Uterus (tissue), 4 donors: Measurements from ENCODE around the gene S100A16. TPM values are rescaled to one million over a fixed set of nuclear protein-coding genes. Genes with fewer than 3 reads are reported as not detected.

Experiments used
- DNase-seq, 2 donors: peaks; one replicate each; pipeline ENCODE4 v3.0.0-alpha.2; 2019 to 2020
- H3K27ac ChIP-seq, 2 donors: fragments of 200-600 bp; sonication (generic); 1 replicate in 1 of 2; 2 replicates in 1 of 2; pipeline ENCODE4 v1.5.1; 2016 to 2018
- H3K27me3 ChIP-seq, 2 donors: fragments of 200-600 bp; sonication (generic); one replicate each; pipeline ENCODE4 v1.5.1; 2018 to 2019; ENCODE audit warnings: control low read depth in 1 of 2
- H3K36me3 ChIP-seq, 2 donors: fragments of 200-600 bp; sonication (generic); one replicate each; pipeline ENCODE4 v1.5.1; 2019; ENCODE audit warnings: control low read depth in 1 of 2
- H3K4me1 ChIP-seq, 2 donors: fragments of 200-600 bp; sonication (generic); one replicate each; pipeline ENCODE4 v1.5.1; 2018 to 2019; ENCODE audit warnings: control low read depth in 1 of 2
- H3K4me3 ChIP-seq, 2 donors: fragments of 200-600 bp; sonication (generic); 1 replicate in 1 of 2; 2 replicates in 1 of 2; pipeline ENCODE4 v1.5.1; 2018 to 2019; ENCODE audit warnings: mild to moderate bottlenecking in 1 of 2
- H3K9me3 ChIP-seq, 2 donors: fragments of 200-600 bp; sonication (generic); one replicate each; pipeline ENCODE4 v1.5.1; 2019; ENCODE audit warnings: control low read depth in 1 of 2
- CTCF ChIP-seq, 4 experiments: fragments of 200-600 bp in 2 of 4; fragments of 450-650 bp in 2 of 4; sonication (generic) in 2 of 4; IDR thresholded peaks; one replicate each; pipeline ENCODE4 v1.5.1; 2016 to 2019; ENCODE audit warnings: antibody characterized with exemption in 4 of 4, mild to moderate bottlenecking in 2 of 4, moderate library complexity in 1 of 4
- POLR2A ChIP-seq, 2 donors: fragments of 450-650 bp; IDR thresholded peaks; one replicate each; pipeline ENCODE4 v1.6.1; 2016; ENCODE audit warnings: antibody characterized with exemption in 2 of 2, mild to moderate bottlenecking in 1 of 2, moderate library complexity in 1 of 2
- intact Hi-C: fragments of 100-400 bp; cut with DNase I; formaldehyde crosslinking; loops from one replicate; pipeline ENCODE4 v1.15.1; 2023; ENCODE audit warnings: low total_unique reads
- total RNA-seq, 4 donors: library from RNA; depleted of rRNA in 3 of 4; stranded (reverse); fragments of >200 nt in 3 of 4; gene quantifications; one replicate each; pipeline versions ENCODE4 v1.1.0 to v1.2.4, GENCODE V29; 2014 to 2023
- donor health status: DM: yes; HTN: yes; CAD: no.

Gene S100A16
- total RNA-seq, 4 donors from 2014 or later: 57.4 to 122 (median 72.1) TPM

- no peak for DNase-seq
- H3K27ac ChIP-seq: peak overlapping the region; percentile 90 to 94
- intact Hi-C loops: no loop called here
- TF ChIP-seq CTCF (IDR thresholded peaks at IDR 0.05) (no peak), POLR2A (IDR thresholded peaks at IDR 0.05) (no peak)
- H3K4me3 ChIP-seq: peak overlapping the region; percentile 24 to 28
- H3K4me1 ChIP-seq: peaks cover 8 to 12% of the 10 kb centered on the region in 2 donors
- H3K36me3 ChIP-seq: no peaks in the 10 kb centered on the region
- no peaks in the 10 kb centered on the region for H3K9me3 ChIP-seq
- H3K27me3 ChIP-seq: no peaks in the 10 kb centered on the region
These were observed 4.8 kb downstream of the S100A16 start for GRCh38 chr1:153608089-153608682.

- H3K4me3 ChIP-seq: no peak overlapping the region
- no peak for DNase-seq
- no peaks in the 10 kb centered on the region for H3K36me3 ChIP-seq
- intact Hi-C loops: no loop called here
- H3K9me3 ChIP-seq: no peaks in the 10 kb centered on the region
- peaks cover 8 to 12% of the 10 kb centered on the region in 2 donors for H3K4me1 ChIP-seq
- no peak for TF ChIP-seq CTCF (IDR thresholded peaks at IDR 0.05)
- TF ChIP-seq POLR2A (IDR thresholded peaks at IDR 0.05): no peak
- peak overlapping the region; percentile 90 to 94 for H3K27ac ChIP-seq
- no peaks in the 10 kb centered on the region for H3K27me3 ChIP-seq
These were observed 5.6 kb downstream of the S100A16 start for GRCh38 chr1:153607381-153607780.

- H3K27me3 ChIP-seq: no peaks in the 10 kb centered on the region
- H3K9me3 ChIP-seq: no peaks in the 10 kb centered on the region
- H3K4me1 ChIP-seq: peaks cover 8 to 12% of the 10 kb centered on the region in 2 donors
- TF ChIP-seq POLR2A (IDR thresholded peaks at IDR 0.05) (no peak), CTCF (IDR thresholded peaks at IDR 0.05) (no peak)
- H3K4me3 ChIP-seq: no peak overlapping the region
- no peak for DNase-seq
- H3K27ac ChIP-seq: no peak overlapping the region
- no peaks in the 10 kb centered on the region for H3K36me3 ChIP-seq
- intact Hi-C loops: no loop called here
These were observed 6.7 kb downstream of the S100A16 start for GRCh38 chr1:153606194-153606593.

- Histone ChIP-seq H3K36me3 (no peaks in the 10 kb centered on the region), H3K9me3 (no peaks in the 10 kb centered on the region), H3K27me3 (no peaks in the 10 kb centered on the region), H3K27ac (no peak overlapping the region), H3K4me1 (peaks cover 0 to 3% of the 10 kb centered on the region in 2 donors), H3K4me3 (no peak overlapping the region)
- DNase-seq: no peak
- TF ChIP-seq CTCF (IDR thresholded peaks at IDR 0.05): no peak
- no peak for TF ChIP-seq POLR2A (IDR thresholded peaks at IDR 0.05)
- intact Hi-C loops: no loop called here
These were observed 10.2 kb downstream of the S100A16 start for GRCh38 chr1:153602749-153603148.

GRCh38 chr1:153599847-153600246, 13.1 kb downstream of the S100A16 start:
- Histone ChIP-seq H3K36me3 (no peaks in the 10 kb centered on the region), H3K9me3 (no peaks in the 10 kb centered on the region), H3K27ac (no peak overlapping the region), H3K4me3 (no peak overlapping the region), H3K4me1 (no peaks in the 10 kb centered on the region), H3K27me3 (no peaks in the 10 kb centered on the region)
- no peak for DNase-seq
- TF ChIP-seq CTCF (IDR thresholded peaks at IDR 0.05): no peak
- TF ChIP-seq POLR2A (IDR thresholded peaks at IDR 0.05): no peak
- intact Hi-C loops: no loop called here
